Sigmoid colon (tissue), 7 donors: ENCODE results near the gene CHKB. TPM values are rescaled to one million over a fixed set of nuclear protein-coding genes. Genes with fewer than 3 reads are reported as not detected.

Experiments
- DNase-seq: peaks from one replicate; pipeline ENCODE4 v3.0.0-alpha.2; 2019
- H3K27ac ChIP-seq, 4 donors: fragments of 200-600 bp; sonication (generic); one replicate each; pipeline ENCODE4 v1.5.1; 2016 to 2019; ENCODE audit warnings: mild to moderate bottlenecking in 1 of 4
- H3K27me3 ChIP-seq, 3 donors: fragments of 200-600 bp; sonication (generic); one replicate each; pipeline ENCODE4 v1.5.1; 2019; ENCODE audit warnings: mild to moderate bottlenecking in 1 of 3
- H3K36me3 ChIP-seq, 4 donors: fragments of 200-600 bp; sonication (generic); one replicate each; pipeline ENCODE4 v1.5.1; 2016 to 2019
- H3K4me1 ChIP-seq, 4 donors: fragments of 200-600 bp; sonication (generic); one replicate each; pipeline ENCODE4 v1.5.1; 2017 to 2019
- H3K4me3 ChIP-seq, 4 donors: fragments of 200-600 bp; sonication (generic); one replicate each; pipeline ENCODE4 v1.5.1; 2017 to 2019; ENCODE audit warnings: mild to moderate bottlenecking in 2 of 4, moderate library complexity in 1 of 4
- H3K9me3 ChIP-seq, 4 donors: fragments of 200-600 bp in 3 of 4; sonication (generic) in 3 of 4; one replicate each; pipeline versions ENCODE4 v1.5.1 to v1.6.1; 2013 to 2019
- EP300 ChIP-seq, 4 donors: sonication (generic); formaldehyde crosslinking; IDR thresholded peaks; one replicate each; pipeline ENCODE4 v1.6.1; 2017; ENCODE audit warnings: antibody characterized with exemption in 4 of 4
- POLR2A ChIP-seq, 2 donors: fragments of 450-650 bp; IDR thresholded peaks; one replicate each; pipeline ENCODE4 v1.6.1; 2016; ENCODE audit warnings: antibody characterized with exemption in 2 of 2, mild to moderate bottlenecking in 2 of 2, moderate library complexity in 2 of 2
- POLR2AphosphoS5 ChIP-seq, 4 donors: sonication (generic); formaldehyde crosslinking; IDR thresholded peaks; one replicate each; pipeline ENCODE4 v1.6.1; 2017; ENCODE audit warnings: antibody characterized with exemption in 4 of 4
- WGBS, 2 donors: extraction: QIAGEN DNeasy Blood & Tissue Kit; methylation state at CpG; one replicate each; pipeline ENCODE4 v1.1.7; 2013; 5-methylcytosine and 5-hydroxymethylcytosine counted together
- intact Hi-C: fragments of 100-400 bp; cut with DNase I; formaldehyde crosslinking; loops from one replicate; pipeline ENCODE4 v1.15.1; 2023
- polyA plus RNA-seq, 3 donors: library from polyadenylated mRNA; stranded (reverse); fragments of 200-250 nt; gene quantifications; one replicate each; pipeline ENCODE4 v1.2.3, GENCODE V29; 2013
- total RNA-seq, 4 donors: library from RNA; depleted of rRNA; stranded (reverse); fragments of >200 nt; gene quantifications; one replicate each; pipeline ENCODE4 v1.1.0, GENCODE V29; 2016
- TF ChIP-seq, protein P1 (sequence below), 4 experiments: fragments of 450-650 bp in 3 of 4; fragments of 200-600 bp in 1 of 4; IDR thresholded peaks; one replicate each; pipeline ENCODE4 v1.5.1; 2016 to 2019; ENCODE audit warnings: antibody characterized with exemption in 4 of 4, mild to moderate bottlenecking in 3 of 4, moderate library complexity in 2 of 4
- donor health status: healthy with polysubstance abuse.
- donor health status: Bipolar disorder and iron deficiency.
- donor health status: healthy.

CHKB gene
- total and polyA plus RNA-seq, 7 donors, result 22.0 to 90.0 (median 37.8) TPM

DNA sequence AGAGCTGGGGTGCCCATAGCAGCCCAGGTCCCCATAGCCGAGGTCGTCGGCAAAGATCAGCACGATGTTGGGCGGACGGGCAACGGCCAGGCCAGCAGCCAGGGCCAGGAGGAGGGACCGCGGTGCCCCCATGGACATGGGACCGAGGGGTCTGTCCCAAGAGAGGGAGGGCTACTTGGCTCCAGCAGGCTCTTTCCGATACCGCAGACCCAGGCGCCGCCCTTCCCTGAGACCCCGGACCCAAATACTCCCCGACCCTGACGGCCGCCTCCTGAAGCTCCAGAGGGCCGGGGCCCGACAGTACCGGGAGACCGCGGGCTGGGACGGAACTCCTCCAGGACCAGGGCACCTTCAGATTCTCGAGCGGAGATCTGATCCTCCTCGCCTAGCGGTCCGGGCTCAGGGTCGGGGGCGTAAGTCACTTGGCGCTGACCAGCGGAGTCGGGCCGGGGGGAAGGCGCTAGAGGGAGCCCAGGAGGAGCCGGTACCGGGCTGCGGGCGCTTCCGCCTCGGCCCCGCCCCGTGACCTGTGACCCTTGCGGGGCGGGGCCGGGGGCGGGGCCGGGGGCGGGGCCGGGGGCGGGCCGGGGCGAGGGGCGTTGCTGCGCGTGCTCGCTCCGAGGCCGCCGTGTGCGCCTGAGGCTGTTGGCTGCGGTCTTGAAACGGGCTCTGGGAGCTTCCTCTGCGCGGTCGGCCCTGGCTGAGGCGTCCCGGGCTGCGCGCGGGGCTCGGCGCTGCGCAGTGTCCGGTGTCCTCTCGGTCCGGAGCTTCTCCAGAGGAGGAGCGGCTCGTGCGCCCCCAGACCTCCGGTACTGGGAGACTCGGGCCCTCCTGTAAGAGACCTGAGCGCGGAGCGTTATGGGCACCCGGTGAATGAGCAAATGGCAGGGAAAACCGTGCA, 45.2 kb upstream of the CHKB start, which contains the start of gene ARSA:
Gene ARSA, minus strand, starts transcription at position 511 of the 901 bp plus-strand sequence. Its CDS starts 373 bp downstream, at position 138.
- DNase-seq, result peak; percentile 92
- TF ChIP-seq POLR2AphosphoS5 (IDR thresholded peaks at IDR 0.05) (peak; percentile 39 to 71 (median 64)), EP300 (IDR thresholded peaks at IDR 0.05) (no peak), POLR2A (IDR thresholded peaks at IDR 0.05) (peak in 1 of 2 donors; percentile 11)
- TF ChIP-seq, protein P1, sequence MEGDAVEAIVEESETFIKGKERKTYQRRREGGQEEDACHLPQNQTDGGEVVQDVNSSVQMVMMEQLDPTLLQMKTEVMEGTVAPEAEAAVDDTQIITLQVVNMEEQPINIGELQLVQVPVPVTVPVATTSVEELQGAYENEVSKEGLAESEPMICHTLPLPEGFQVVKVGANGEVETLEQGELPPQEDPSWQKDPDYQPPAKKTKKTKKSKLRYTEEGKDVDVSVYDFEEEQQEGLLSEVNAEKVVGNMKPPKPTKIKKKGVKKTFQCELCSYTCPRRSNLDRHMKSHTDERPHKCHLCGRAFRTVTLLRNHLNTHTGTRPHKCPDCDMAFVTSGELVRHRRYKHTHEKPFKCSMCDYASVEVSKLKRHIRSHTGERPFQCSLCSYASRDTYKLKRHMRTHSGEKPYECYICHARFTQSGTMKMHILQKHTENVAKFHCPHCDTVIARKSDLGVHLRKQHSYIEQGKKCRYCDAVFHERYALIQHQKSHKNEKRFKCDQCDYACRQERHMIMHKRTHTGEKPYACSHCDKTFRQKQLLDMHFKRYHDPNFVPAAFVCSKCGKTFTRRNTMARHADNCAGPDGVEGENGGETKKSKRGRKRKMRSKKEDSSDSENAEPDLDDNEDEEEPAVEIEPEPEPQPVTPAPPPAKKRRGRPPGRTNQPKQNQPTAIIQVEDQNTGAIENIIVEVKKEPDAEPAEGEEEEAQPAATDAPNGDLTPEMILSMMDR (IDR thresholded peaks at IDR 0.05), result peak in 1 of 4 experiments; percentile 11
- H3K9me3 ChIP-seq, result no peaks in the 10 kb centered on the region
- H3K4me3 ChIP-seq, result peak within 1 kb of the TSS; percentile 57 to 81 (median 76)
- H3K27ac ChIP-seq, result peak within 1 kb of the TSS; percentile 76 to 84 (median 82)
- peaks cover 0 to 20% (median 15%) of the 10 kb centered on the region in 4 donors for H3K4me1 ChIP-seq
- H3K27me3 ChIP-seq, result no peaks in the 10 kb centered on the region
- intact Hi-C loops, result loop anchor here (5.0 kb wide), 4 partner anchors 46 to 386 kb away; partner anchors contain the start of genes CHKB and SCO2
- H3K36me3 ChIP-seq, result no peaks in the 10 kb centered on the region
- 0 to 7% methylated on average over 88 of the region's 88 CpGs for WGBS, 2 donors

DNA sequence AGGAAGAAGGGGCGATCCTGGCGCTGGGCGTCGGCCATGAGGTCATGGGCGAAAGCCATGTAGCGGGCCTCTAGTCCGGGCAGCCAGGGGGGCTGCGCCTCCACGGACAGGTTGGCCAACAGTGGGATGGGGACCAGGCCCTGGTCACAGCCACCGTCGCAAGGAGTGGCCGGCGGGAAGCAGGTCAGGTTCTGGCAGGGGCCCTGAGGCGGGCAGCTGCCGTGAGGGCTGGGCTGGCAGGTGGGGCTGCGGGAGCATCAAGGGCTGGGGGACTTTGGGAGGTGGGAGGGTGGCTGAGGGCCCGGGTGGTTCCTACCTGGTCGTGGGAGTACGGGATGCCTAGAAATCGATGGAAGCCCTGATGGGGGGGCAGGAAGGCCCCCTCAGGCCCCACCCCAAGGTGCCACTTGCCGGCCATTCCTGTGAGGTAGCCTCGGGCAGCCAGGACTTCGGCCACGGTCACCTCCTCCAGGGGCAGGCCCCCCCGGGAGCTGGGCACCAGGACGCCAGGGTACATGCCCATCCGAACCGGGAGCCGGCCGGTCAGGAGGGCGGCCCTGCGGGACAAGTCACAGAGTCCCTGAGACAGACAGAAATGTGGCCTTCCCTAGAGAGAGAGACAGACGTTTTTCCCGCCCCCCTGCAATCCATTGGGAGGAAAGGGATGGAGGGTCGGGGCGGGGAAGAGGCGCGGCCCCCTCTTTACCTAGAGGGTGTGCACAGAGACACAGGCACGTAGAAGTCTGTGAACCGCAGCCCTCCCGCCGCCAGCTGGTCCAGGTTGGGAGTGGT, 44.4 kb upstream of the CHKB start:
- Histone ChIP-seq H3K4me1 (peaks cover 0 to 20% (median 15%) of the 10 kb centered on the region in 4 donors), H3K36me3 (no peaks in the 10 kb centered on the region), H3K27ac (peak overlapping the region; percentile 76 to 84 (median 82)), H3K9me3 (no peaks in the 10 kb centered on the region), H3K27me3 (no peaks in the 10 kb centered on the region), H3K4me3 (peak overlapping the region; percentile 57 to 81 (median 76))
- TF ChIP-seq EP300 (IDR thresholded peaks at IDR 0.05), result no peak
- TF ChIP-seq, protein P1 (IDR thresholded peaks at IDR 0.05), result no peak
- TF ChIP-seq POLR2AphosphoS5 (IDR thresholded peaks at IDR 0.05), result no peak
- TF ChIP-seq POLR2A (IDR thresholded peaks at IDR 0.05), result no peak
- WGBS, 2 donors, result 60 to 83% methylated on average over 42 of the region's 42 CpGs
- intact Hi-C loops, result loop anchor here (5.0 kb wide), 4 partner anchors 45 to 385 kb away; partner anchors contain the start of genes CHKB and SCO2
- DNase-seq, result peak; percentile 70

- no peaks in the 10 kb centered on the region for H3K36me3 ChIP-seq
- peaks cover 0 to 3% (median 0%) of the 10 kb centered on the region in 3 donors for H3K27me3 ChIP-seq
- WGBS, 2 donors, result 90 to 91% methylated on average over 12 of the region's 12 CpGs
- no peak overlapping the region for H3K4me3 ChIP-seq
- TF ChIP-seq, protein P1 (IDR thresholded peaks at IDR 0.05), result no peak
- TF ChIP-seq POLR2AphosphoS5 (IDR thresholded peaks at IDR 0.05), result no peak
- TF ChIP-seq EP300 (IDR thresholded peaks at IDR 0.05), result no peak
- no peak for TF ChIP-seq POLR2A (IDR thresholded peaks at IDR 0.05)
- no peak overlapping the region for H3K27ac ChIP-seq
- peaks cover 0 to 20% (median 15%) of the 10 kb centered on the region in 4 donors for H3K4me1 ChIP-seq
- H3K9me3 ChIP-seq, result no peaks in the 10 kb centered on the region
- DNase-seq, result peak; percentile 59
- intact Hi-C loops, result loop anchor here (5.0 kb wide), 4 partner anchors 44 to 384 kb away; partner anchors contain the start of genes CHKB and SCO2
These were observed 43.7 kb upstream of the CHKB start for GRCh38 chr22:50626314-50626849.

DNA sequence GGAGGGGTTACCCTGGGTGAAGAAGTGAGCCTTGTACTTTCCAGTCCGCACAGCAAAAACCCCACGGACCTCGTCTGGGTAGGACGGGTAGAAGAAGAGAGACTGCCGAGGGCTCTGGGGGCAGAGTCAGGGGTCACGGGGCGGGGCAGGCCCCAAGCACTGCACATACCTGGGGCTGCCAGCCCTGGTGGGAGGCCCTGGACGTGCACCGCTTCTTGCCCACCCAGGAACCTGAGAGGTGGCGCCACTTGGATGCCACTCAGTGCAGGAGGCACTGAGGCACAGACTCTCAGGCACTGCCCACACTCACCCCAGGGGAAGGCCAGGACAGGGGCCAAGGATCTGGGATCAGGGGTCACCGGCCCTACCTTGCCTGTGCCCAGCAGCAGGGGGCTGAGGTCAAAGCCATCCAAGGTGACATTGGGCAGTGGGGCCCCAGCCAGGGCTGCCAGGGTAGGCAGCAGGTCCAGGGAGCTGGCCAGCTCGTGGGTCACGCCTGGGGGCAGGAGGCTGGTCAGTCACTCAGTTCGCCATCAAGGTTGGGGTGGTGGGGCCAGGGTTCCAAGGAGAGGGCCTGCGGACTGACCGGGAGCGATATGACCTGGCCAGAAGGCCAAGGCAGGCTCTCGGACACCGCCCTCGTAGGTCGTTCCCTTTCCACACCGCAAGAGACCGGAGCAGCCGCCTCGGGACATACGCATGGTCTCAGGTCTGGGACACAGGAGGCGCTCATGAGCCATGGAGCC, 43.1 kb upstream of the CHKB start:
- TF ChIP-seq, protein P1 (IDR thresholded peaks at IDR 0.05), result no peak
- TF ChIP-seq POLR2AphosphoS5 (IDR thresholded peaks at IDR 0.05), result no peak
- no peak for TF ChIP-seq POLR2A (IDR thresholded peaks at IDR 0.05)
- TF ChIP-seq EP300 (IDR thresholded peaks at IDR 0.05), result no peak
- 92 to 93% methylated on average over 27 of the region's 27 CpGs for WGBS, 2 donors
- intact Hi-C loops, result loop anchor here (5.0 kb wide), 4 partner anchors 43 to 383 kb away; partner anchors contain the start of genes CHKB and SCO2
- peak; percentile 64 for DNase-seq
- no peak overlapping the region for H3K4me3 ChIP-seq
- peaks cover 0 to 24% (median 17%) of the 10 kb centered on the region in 4 donors for H3K4me1 ChIP-seq
- peaks cover 0 to 9% (median 4%) of the 10 kb centered on the region in 3 donors for H3K27me3 ChIP-seq
- no peaks in the 10 kb centered on the region for H3K36me3 ChIP-seq
- H3K27ac ChIP-seq, result no peak overlapping the region
- no peaks in the 10 kb centered on the region for H3K9me3 ChIP-seq
